Astrocyte (in vitro differentiated cells and primary cell): Measurements from ENCODE around the gene APC2. TPM values are rescaled to one million over a fixed set of nuclear protein-coding genes. Genes with fewer than 3 reads are reported as not detected.

Experiments
- DNase-seq: peaks from one replicate; pipeline ENCODE4 v3.0.0-alpha.2; 2010; ENCODE audit warnings: low read depth
- FAIRE-seq: peaks from 2 replicates; lab custom pipeline; 2011; peaks lifted over from hg19 to GRCh38; lab: Jason Lieb, UNC
- H2AFZ ChIP-seq: 2 replicates; pipeline ENCODE4 v1.6.0; 2012; ENCODE audit warnings: low read depth, low read length, inconsistent platforms
- H3K27ac ChIP-seq: 2 replicates; pipeline ENCODE4 v1.5.1; 2011; ENCODE audit warnings: low read depth, low read length, inconsistent platforms
- H3K27me3 ChIP-seq: 2 replicates; pipeline ENCODE4 v1.6.0; 2011; ENCODE audit warnings: low read length, inconsistent platforms; ENCODE audit not compliant: insufficient read depth
- H3K36me3 ChIP-seq: 2 replicates; pipeline ENCODE4 v1.5.1; 2011; ENCODE audit warnings: low read length, inconsistent platforms; ENCODE audit not compliant: insufficient read depth
- H3K4me1 ChIP-seq: 2 replicates; pipeline ENCODE4 v1.5.1; 2011; ENCODE audit warnings: low read length, inconsistent platforms; ENCODE audit not compliant: insufficient read depth
- H3K4me2 ChIP-seq: 2 replicates; pipeline ENCODE4 v1.6.0; 2012; ENCODE audit warnings: low read length, inconsistent platforms
- H3K4me3 ChIP-seq: 2 replicates; pipeline ENCODE4 v1.5.1; 2011; ENCODE audit warnings: low read depth, mild to moderate bottlenecking, low read length, inconsistent platforms; ENCODE audit not compliant: insufficient read depth
- H3K79me2 ChIP-seq: 2 replicates; pipeline ENCODE4 v1.6.0; 2012; ENCODE audit warnings: mild to moderate bottlenecking, low read length, inconsistent platforms; ENCODE audit not compliant: insufficient read depth
- H3K9ac ChIP-seq: 2 replicates; pipeline ENCODE4 v1.6.0; 2012; ENCODE audit warnings: mild to moderate bottlenecking, low read length, inconsistent platforms
- H3K9me3 ChIP-seq: 2 replicates; pipeline ENCODE4 v1.5.1; 2012; ENCODE audit warnings: low read depth, mild to moderate bottlenecking, low read length, inconsistent platforms; ENCODE audit not compliant: insufficient read depth
- H4K20me1 ChIP-seq: 2 replicates; pipeline ENCODE4 v1.6.0; 2012; ENCODE audit warnings: low read length, inconsistent platforms; ENCODE audit not compliant: insufficient read depth
- H3K27ac Mint-ChIP-seq: one replicate; pipeline ENCODE4 v1.8.0; 2021; ENCODE audit warnings: mild to moderate bottlenecking, mixed read lengths; ENCODE audit not compliant: unreplicated experiment
- H3K27me3 Mint-ChIP-seq: one replicate; pipeline ENCODE4 v1.8.0; 2021; ENCODE audit warnings: low read depth, mixed read lengths; ENCODE audit not compliant: unreplicated experiment
- H3K36me3 Mint-ChIP-seq: one replicate; pipeline ENCODE4 v1.8.0; 2021; ENCODE audit warnings: low read depth, mixed read lengths; ENCODE audit not compliant: unreplicated experiment
- H3K4me1 Mint-ChIP-seq: one replicate; pipeline ENCODE4 v1.8.0; 2021; ENCODE audit warnings: low read depth, mixed read lengths; ENCODE audit not compliant: unreplicated experiment
- H3K4me3 Mint-ChIP-seq: one replicate; pipeline ENCODE4 v1.8.0; 2021; ENCODE audit warnings: mild to moderate bottlenecking, moderate library complexity, mixed read lengths; ENCODE audit not compliant: unreplicated experiment
- H3K9me3 Mint-ChIP-seq: one replicate; pipeline ENCODE4 v1.8.0; 2021; ENCODE audit warnings: mild to moderate bottlenecking, mixed read lengths; ENCODE audit not compliant: unreplicated experiment
- EZH2 ChIP-seq: IDR thresholded peaks from 2 replicates; pipeline ENCODE4 v1.6.1; 2012; ENCODE audit warnings: mild to moderate bottlenecking, low read length, inconsistent platforms; ENCODE audit not compliant: insufficient read depth
- total RNA-seq: library from RNA; stranded (reverse); gene quantifications from 2 replicates; pipeline ENCODE4 v1.2.1, GENCODE V29; 2021
- TF ChIP-seq, protein P1 (sequence below): IDR thresholded peaks from 2 replicates; pipeline ENCODE4 v1.5.1; 2011; ENCODE audit warnings: low read depth, mild to moderate bottlenecking, inconsistent platforms, low read length, moderate library complexity; ENCODE audit not compliant: insufficient read depth

The APC2 gene
- total RNA-seq, 1 donor from 2014 or later: 7.1 TPM

GRCh38 chr19:1450735-1451731 lies 1.1 kb downstream of the APC2 start:
- Mint-ChIP-seq H3K27ac (peak overlapping the region; percentile 48), H3K36me3 (peaks cover 8% of the 10 kb centered on the region), H3K9me3 (no peaks in the 10 kb centered on the region), H3K4me1 (no peaks in the 10 kb centered on the region), H3K27me3 (peaks cover 38% of the 10 kb centered on the region), H3K4me3 (peak overlapping the region; percentile 78)
- H3K27ac ChIP-seq: no peak overlapping the region
- H3K36me3 ChIP-seq: no peaks in the 10 kb centered on the region
- H3K27me3 ChIP-seq: peaks cover 41% of the 10 kb centered on the region
- no peaks in the 10 kb centered on the region for H3K79me2 ChIP-seq
- no peak overlapping the region for H2AFZ ChIP-seq
- no peak for TF ChIP-seq EZH2
- TF ChIP-seq, protein P1, sequence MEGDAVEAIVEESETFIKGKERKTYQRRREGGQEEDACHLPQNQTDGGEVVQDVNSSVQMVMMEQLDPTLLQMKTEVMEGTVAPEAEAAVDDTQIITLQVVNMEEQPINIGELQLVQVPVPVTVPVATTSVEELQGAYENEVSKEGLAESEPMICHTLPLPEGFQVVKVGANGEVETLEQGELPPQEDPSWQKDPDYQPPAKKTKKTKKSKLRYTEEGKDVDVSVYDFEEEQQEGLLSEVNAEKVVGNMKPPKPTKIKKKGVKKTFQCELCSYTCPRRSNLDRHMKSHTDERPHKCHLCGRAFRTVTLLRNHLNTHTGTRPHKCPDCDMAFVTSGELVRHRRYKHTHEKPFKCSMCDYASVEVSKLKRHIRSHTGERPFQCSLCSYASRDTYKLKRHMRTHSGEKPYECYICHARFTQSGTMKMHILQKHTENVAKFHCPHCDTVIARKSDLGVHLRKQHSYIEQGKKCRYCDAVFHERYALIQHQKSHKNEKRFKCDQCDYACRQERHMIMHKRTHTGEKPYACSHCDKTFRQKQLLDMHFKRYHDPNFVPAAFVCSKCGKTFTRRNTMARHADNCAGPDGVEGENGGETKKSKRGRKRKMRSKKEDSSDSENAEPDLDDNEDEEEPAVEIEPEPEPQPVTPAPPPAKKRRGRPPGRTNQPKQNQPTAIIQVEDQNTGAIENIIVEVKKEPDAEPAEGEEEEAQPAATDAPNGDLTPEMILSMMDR: no peak
- H3K4me1 ChIP-seq: peaks cover 2% of the 10 kb centered on the region
- H3K4me2 ChIP-seq: no peak overlapping the region
- DNase-seq: no peak
- H4K20me1 ChIP-seq: peaks cover 42% of the 10 kb centered on the region
- FAIRE-seq: no peak
- no peak overlapping the region for H3K4me3 ChIP-seq
- no peaks in the 10 kb centered on the region for H3K9me3 ChIP-seq
- no peak overlapping the region for H3K9ac ChIP-seq

DNA sequence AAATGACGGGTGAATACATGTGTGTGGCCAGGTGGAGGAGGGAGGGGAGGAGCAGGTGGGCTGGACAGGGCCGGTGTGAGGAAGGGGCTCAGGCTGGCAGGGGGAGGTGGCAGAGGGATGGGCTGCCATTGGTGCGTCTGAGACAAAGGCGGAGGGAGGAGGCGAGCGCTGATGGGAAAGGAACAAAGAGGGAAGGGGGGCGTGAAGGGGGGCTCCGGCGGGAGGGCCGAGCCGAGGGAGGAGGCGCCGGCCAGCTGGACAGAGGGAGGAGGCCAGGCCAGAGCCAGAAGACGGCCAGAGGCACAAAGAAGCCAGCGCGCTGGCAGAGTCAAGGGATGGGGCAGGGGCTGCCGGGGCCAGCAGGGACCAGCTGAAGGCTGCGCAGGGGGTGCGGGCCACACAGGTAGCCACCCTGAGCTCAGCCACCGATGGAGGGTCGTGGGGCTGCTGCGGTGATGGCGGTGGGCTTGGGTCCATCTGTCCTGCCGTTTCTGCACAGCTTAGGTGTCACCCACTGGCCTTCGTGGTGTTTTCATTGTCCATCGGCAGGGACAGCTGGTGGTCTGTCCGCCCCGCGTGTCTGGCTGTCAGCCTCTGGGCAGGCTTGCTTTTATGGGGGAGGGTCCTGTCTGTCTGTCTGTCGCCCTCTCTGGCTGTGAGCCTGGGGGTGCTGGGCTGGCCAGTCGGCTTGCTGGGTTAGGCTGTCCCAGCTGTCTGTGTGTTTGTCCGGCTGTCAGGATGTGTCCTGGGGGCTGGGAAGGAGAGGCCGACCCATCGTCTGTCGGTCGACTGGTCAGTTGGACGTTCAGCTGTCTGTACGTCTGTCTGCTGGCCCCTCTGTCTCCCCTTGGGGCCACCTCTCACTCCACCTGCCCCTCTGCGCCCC lies 2.2 kb downstream of the APC2 start:
- Histone ChIP-seq H3K79me2 (no peaks in the 10 kb centered on the region), H3K4me3 (no peak overlapping the region), H3K9me3 (no peaks in the 10 kb centered on the region), H3K36me3 (no peaks in the 10 kb centered on the region), H3K4me2 (no peak overlapping the region), H3K9ac (no peak overlapping the region), H3K27me3 (peaks cover 41% of the 10 kb centered on the region), H3K4me1 (no peaks in the 10 kb centered on the region), H2AFZ (no peak overlapping the region), H4K20me1 (peaks cover 40% of the 10 kb centered on the region), H3K27ac (no peak overlapping the region)
- Mint-ChIP-seq H3K27me3 (peaks cover 37% of the 10 kb centered on the region), H3K9me3 (no peaks in the 10 kb centered on the region), H3K4me3 (no peak overlapping the region), H3K27ac (no peak overlapping the region), H3K36me3 (peaks cover 8% of the 10 kb centered on the region), H3K4me1 (no peaks in the 10 kb centered on the region)
- FAIRE-seq (no peak), DNase-seq (no peak)
- TF ChIP-seq, protein P1: no peak
- peak; percentile 67 for TF ChIP-seq EZH2
